HG02943 (cell line): ENCODE measurements around the gene JAZF1.

Experiments used
- ATAC-seq: cut with Tn5 transposase; IDR thresholded peaks from one replicate; pipeline ENCODE4 v1.9.1; 2021; ENCODE audit warnings: mild to moderate bottlenecking, low read depth, moderate library complexity; ENCODE audit not compliant: unreplicated experiment

The JAZF1 gene

GRCh38 chr7:28061824-28062196, 118.8 kb downstream of the JAZF1 start:
- ATAC-seq: no peak

- ATAC-seq: no peak
Measured at GRCh38 chr7:28060371-28060950, 120.1 kb downstream of the JAZF1 start.

GRCh38 chr7:28055161-28055544, 125.4 kb downstream of the JAZF1 start:
- ATAC-seq: no peak

- no peak for ATAC-seq
Measured at GRCh38 chr7:28054531-28055160, 125.9 kb downstream of the JAZF1 start.

- ATAC-seq: no peak
Measured at GRCh38 chr7:28052933-28053332, 127.7 kb downstream of the JAZF1 start.

GRCh38 chr7:28048694-28049093, 131.9 kb downstream of the JAZF1 start:
- ATAC-seq: no peak

GRCh38 chr7:28046035-28046434, 134.6 kb downstream of the JAZF1 start:
- ATAC-seq: no peak

GRCh38 chr7:28045592-28045991, 135.0 kb downstream of the JAZF1 start:
- ATAC-seq: no peak

- no peak for ATAC-seq
Measured at GRCh38 chr7:28044825-28045224, 135.8 kb downstream of the JAZF1 start.

GRCh38 chr7:28042721-28043120, 137.9 kb downstream of the JAZF1 start:
- no peak for ATAC-seq

GRCh38 chr7:28041508-28042314, 138.9 kb downstream of the JAZF1 start:
- no peak for ATAC-seq

GRCh38 chr7:28038175-28038797, 142.3 kb downstream of the JAZF1 start:
- ATAC-seq: no peak

GRCh38 chr7:28037220-28038010, 143.2 kb downstream of the JAZF1 start:
- peak; percentile 79 for ATAC-seq

GRCh38 chr7:28036696-28037095, 143.9 kb downstream of the JAZF1 start:
- ATAC-seq: no peak

- ATAC-seq: no peak
Measured at GRCh38 chr7:28033386-28033785, 147.2 kb downstream of the JAZF1 start.

- no peak for ATAC-seq
Measured at GRCh38 chr7:28032738-28033380, 147.7 kb downstream of the JAZF1 start.

GRCh38 chr7:28029051-28029450, 151.5 kb downstream of the JAZF1 start:
- no peak for ATAC-seq

- no peak for ATAC-seq
Measured at GRCh38 chr7:28028471-28028870, 152.1 kb downstream of the JAZF1 start.

- no peak for ATAC-seq
Measured at GRCh38 chr7:28026237-28026636, 154.4 kb downstream of the JAZF1 start.

- ATAC-seq: no peak
Measured at GRCh38 chr7:28024786-28025334, 155.7 kb downstream of the JAZF1 start.
